ENCODE results near the gene SEC63.

DNA sequence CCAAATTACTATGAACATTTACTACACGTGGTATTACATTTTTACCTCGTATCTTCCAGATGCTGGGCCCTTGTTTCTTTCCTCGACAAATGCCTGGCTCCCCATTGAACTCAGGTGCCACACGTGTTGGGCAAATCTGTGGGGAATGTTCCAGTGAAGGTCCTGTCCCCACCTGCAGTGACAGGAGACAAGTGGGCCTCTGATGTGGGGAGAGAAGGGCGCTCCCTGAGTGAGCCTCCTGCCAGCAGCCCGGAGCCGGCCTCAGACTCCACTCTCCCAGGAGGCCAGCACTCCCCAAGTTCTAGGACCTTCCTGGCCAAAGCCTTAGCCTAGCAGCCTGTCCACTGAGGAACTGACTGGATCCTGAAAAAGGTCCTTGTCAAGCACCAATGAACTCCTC is 112.2 kb downstream of the SEC63 start:
- TF ChIP-seq CTCF (IDR thresholded peaks at IDR 0.05 in 4 of 5, conservative IDR thresholded peaks at IDR 0.05 in 1 of 5): no peak
- TF ChIP-seq POLR2A (IDR thresholded peaks at IDR 0.05): no peak

Data from gastrocnemius medialis (tissue), 4 donors.